Measurements from ENCODE around the gene LSM14B.

DNA sequence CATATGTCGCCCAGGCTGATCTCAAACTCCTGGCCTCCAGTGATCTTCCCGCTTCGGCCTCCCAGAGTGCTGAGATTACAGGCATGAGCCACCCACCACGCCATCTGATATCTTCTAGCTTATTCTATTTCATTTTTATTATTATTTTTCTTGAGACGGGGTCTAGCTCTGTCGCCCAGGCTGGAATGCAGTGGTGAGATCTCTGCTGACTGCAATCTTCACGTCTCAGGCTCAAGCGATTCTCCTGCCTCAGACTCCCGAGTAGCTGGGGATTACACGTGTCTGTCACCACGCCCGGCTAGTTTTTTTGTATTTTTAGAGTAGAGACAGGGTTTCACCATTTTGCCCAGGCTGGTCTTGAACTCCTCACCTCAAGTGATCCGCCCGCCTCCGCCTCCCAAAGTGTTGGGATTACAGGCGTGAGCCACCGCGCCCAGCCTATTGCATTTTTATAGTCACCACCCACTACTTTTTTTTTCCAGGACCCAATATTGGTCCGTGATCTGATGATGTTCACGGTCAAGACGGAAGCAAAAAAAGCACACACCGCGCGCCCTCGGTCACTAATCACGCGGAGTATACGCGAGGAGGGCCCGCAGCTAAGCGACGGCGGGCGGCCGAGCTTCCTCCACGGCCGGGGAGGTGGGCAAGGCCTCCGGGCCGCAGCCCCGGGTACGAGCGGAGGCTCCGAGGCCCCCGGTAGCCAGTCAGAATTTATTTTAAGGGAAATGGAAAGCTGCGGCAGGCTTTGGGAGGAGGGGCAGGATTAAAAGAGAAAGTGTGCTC is 1.1 kb upstream of the LSM14B start:
- TF ChIP-seq, protein P1, sequence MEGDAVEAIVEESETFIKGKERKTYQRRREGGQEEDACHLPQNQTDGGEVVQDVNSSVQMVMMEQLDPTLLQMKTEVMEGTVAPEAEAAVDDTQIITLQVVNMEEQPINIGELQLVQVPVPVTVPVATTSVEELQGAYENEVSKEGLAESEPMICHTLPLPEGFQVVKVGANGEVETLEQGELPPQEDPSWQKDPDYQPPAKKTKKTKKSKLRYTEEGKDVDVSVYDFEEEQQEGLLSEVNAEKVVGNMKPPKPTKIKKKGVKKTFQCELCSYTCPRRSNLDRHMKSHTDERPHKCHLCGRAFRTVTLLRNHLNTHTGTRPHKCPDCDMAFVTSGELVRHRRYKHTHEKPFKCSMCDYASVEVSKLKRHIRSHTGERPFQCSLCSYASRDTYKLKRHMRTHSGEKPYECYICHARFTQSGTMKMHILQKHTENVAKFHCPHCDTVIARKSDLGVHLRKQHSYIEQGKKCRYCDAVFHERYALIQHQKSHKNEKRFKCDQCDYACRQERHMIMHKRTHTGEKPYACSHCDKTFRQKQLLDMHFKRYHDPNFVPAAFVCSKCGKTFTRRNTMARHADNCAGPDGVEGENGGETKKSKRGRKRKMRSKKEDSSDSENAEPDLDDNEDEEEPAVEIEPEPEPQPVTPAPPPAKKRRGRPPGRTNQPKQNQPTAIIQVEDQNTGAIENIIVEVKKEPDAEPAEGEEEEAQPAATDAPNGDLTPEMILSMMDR (IDR thresholded peaks at IDR 0.05), result no peak
- peak; percentile 36 for TF ChIP-seq POLR2AphosphoS5 (IDR thresholded peaks at IDR 0.05)
- TF ChIP-seq POLR2A (IDR thresholded peaks at IDR 0.05), result no peak

Measured in prostate gland (tissue), 2 donors.